Stimulated activated CD4-positive, alpha-beta T cell treated with anti-CD3 and anti-CD28 coated beads, Interleukin-12 subunit alpha, Interleukin-12 subunit beta, amount 100 ng/mL, for 24 hours (primary cell): Measurements from ENCODE around the gene MARS1.

Experiments
- DNase-seq, 2 experiments: peaks; one replicate each; pipeline ENCODE4 v3.0.0-alpha.2; 2020; ENCODE audit warnings: low read depth in 2 of 2

The MARS1 gene

GRCh38 chr12:57528831-57529555, 41.1 kb downstream of the MARS1 start:
- DNase-seq, result no peak

- no peak for DNase-seq
Measured at GRCh38 chr12:57529831-57530230, 42.0 kb downstream of the MARS1 start.

GRCh38 chr12:57530396-57531142, 42.7 kb downstream of the MARS1 start:
- DNase-seq, result no peak

- DNase-seq, result no peak
Measured at GRCh38 chr12:57531836-57532235, 44.0 kb downstream of the MARS1 start.

GRCh38 chr12:57533108-57533507, 45.2 kb downstream of the MARS1 start:
- DNase-seq, result no peak

- no peak for DNase-seq
Measured at GRCh38 chr12:57534250-57534649, 46.4 kb downstream of the MARS1 start.

GRCh38 chr12:57534991-57535543, 47.2 kb downstream of the MARS1 start:
- DNase-seq, result no peak

- no peak for DNase-seq
Measured at GRCh38 chr12:57535764-57536596, 48.1 kb downstream of the MARS1 start.

GRCh38 chr12:57536597-57536942, 48.7 kb downstream of the MARS1 start:
- no peak for DNase-seq

- no peak for DNase-seq
Measured at GRCh38 chr12:57539134-57539768, 51.4 kb downstream of the MARS1 start.

- no peak for DNase-seq
Measured at GRCh38 chr12:57541001-57541400, 53.1 kb downstream of the MARS1 start.

GRCh38 chr12:57541717-57542116, 53.8 kb downstream of the MARS1 start:
- DNase-seq, result no peak

- no peak for DNase-seq
Measured at GRCh38 chr12:57543581-57543980, 55.7 kb downstream of the MARS1 start.

GRCh38 chr12:57545809-57546437, 58.1 kb downstream of the MARS1 start:
- DNase-seq, result no peak

GRCh38 chr12:57546438-57547287, 58.8 kb downstream of the MARS1 start, which contains the start of gene DCTN2:
DCTN2 (minus strand) TSS chr12:57547192; CDS start chr12:57547063, 129 bp downstream.
- peak; percentile 87 to 95 for DNase-seq

- no peak for DNase-seq
Measured at GRCh38 chr12:57547288-57548012, 59.6 kb downstream of the MARS1 start.

- no peak for DNase-seq
Measured at GRCh38 chr12:57548013-57548315, 60.1 kb downstream of the MARS1 start.

- no peak for DNase-seq
Measured at GRCh38 chr12:57548488-57548887, 60.6 kb downstream of the MARS1 start.

- no peak for DNase-seq
Measured at GRCh38 chr12:57549203-57549908, 61.5 kb downstream of the MARS1 start.
